Measurements from ENCODE around the gene P3H1.
A peak's percentile ranks its signal among the peaks of the same experiment; 100 is the strongest.

The P3H1 gene

GRCh38 chr1:42748461-42749410 lies 18.1 kb downstream of the P3H1 start:
- no peak for DNase-seq (ENCODE audit: low read depth in 1 of 2, low spot score in 1 of 2)
- TF ChIP-seq JUND (IDR thresholded peaks at IDR 0.05; ENCODE audit: low read depth): no peak
- in situ Hi-C loops (cut with HindIII; ENCODE audit: low pct_unique_long_range_greater_than_20kb, low sequenced_read_pairs): no loop called here

- TF ChIP-seq JUND (IDR thresholded peaks at IDR 0.05; ENCODE audit: low read depth): no peak
- in situ Hi-C loops (cut with HindIII; ENCODE audit: low pct_unique_long_range_greater_than_20kb, low sequenced_read_pairs): no loop called here
Measured at GRCh38 chr1:42748021-42748420, 18.8 kb downstream of the P3H1 start.

GRCh38 chr1:42747125-42747524 lies 19.7 kb downstream of the P3H1 start:
- no peak for TF ChIP-seq JUND (IDR thresholded peaks at IDR 0.05; ENCODE audit: low read depth)
- no peak for DNase-seq (ENCODE audit: low read depth in 1 of 2, low spot score in 1 of 2)
- in situ Hi-C loops (cut with HindIII; ENCODE audit: low pct_unique_long_range_greater_than_20kb, low sequenced_read_pairs): no loop called here

More at GRCh38 chr1:42748021-42748420, 18.8 kb downstream of the P3H1 start:
- DNase-seq (ENCODE audit: low read depth in 1 of 2, low spot score in 1 of 2): no peak

- TF ChIP-seq JUND (IDR thresholded peaks at IDR 0.05; ENCODE audit: low read depth): no peak
- in situ Hi-C loops (cut with HindIII; ENCODE audit: low pct_unique_long_range_greater_than_20kb, low sequenced_read_pairs): no loop called here
Measured at GRCh38 chr1:42746436-42747105, 20.3 kb downstream of the P3H1 start.

GRCh38 chr1:42745851-42746250 lies 21.0 kb downstream of the P3H1 start:
- DNase-seq (ENCODE audit: low read depth in 1 of 2, low spot score in 1 of 2): no peak
- in situ Hi-C loops (cut with HindIII; ENCODE audit: low pct_unique_long_range_greater_than_20kb, low sequenced_read_pairs): no loop called here
- no peak for TF ChIP-seq JUND (IDR thresholded peaks at IDR 0.05; ENCODE audit: low read depth)

More at GRCh38 chr1:42746436-42747105, 20.3 kb downstream of the P3H1 start:
- no peak for DNase-seq (ENCODE audit: low read depth in 1 of 2, low spot score in 1 of 2)

GRCh38 chr1:42744148-42744413 lies 22.7 kb downstream of the P3H1 start:
- no peak for DNase-seq (ENCODE audit: low read depth in 1 of 2, low spot score in 1 of 2)
- in situ Hi-C loops (cut with HindIII; ENCODE audit: low pct_unique_long_range_greater_than_20kb, low sequenced_read_pairs): no loop called here
- no peak for TF ChIP-seq JUND (IDR thresholded peaks at IDR 0.05; ENCODE audit: low read depth)

DNA sequence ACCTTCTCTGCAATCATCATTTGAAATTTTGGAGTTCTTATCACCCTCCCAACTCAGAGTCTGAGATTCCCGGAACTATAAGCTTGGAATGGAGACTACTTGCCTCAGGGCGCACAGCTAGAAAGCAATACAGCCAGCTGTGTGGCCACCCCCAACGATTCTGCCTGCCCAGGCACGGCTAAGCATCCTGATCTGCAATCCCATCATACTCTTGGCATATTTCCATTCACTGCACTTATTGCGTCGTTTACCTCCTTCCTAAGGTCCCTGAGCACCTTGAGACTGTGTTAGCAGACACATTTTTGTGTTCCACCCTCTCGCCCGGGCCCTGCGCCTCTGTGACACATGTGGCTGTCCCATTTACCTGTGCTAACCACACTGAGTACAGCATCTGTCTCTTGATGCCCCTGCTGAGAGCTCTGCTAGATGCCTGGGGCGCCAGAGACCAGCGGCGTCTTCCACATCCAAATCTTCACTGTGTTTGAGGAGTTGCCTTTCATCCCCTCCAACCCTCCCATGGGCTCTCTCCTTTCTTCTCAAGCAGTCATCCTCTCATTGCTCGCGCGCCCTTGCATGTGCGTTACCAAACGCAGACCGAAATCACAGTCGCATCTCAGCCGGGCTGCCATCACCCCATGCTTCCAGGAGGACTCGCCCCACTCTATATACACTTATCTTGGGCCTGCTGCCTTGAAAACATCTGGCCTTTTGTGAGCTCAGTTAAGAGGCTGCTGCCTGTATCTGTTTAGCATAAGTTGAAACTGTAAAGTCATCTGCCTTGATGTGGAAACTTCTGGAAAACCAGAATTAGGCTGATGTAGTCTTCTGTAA lies 23.3 kb downstream of the P3H1 start:
- peak in 1 of 2 experiments; percentile 40 for DNase-seq (ENCODE audit: low read depth in 1 of 2, low spot score in 1 of 2)
- TF ChIP-seq JUND (IDR thresholded peaks at IDR 0.05; ENCODE audit: low read depth): no peak
- in situ Hi-C loops (cut with HindIII; ENCODE audit: low pct_unique_long_range_greater_than_20kb, low sequenced_read_pairs): no loop called here

- no peak for TF ChIP-seq JUND (IDR thresholded peaks at IDR 0.05; ENCODE audit: low read depth)
- DNase-seq (ENCODE audit: low read depth in 1 of 2, low spot score in 1 of 2): no peak
- in situ Hi-C loops (cut with HindIII; ENCODE audit: low pct_unique_long_range_greater_than_20kb, low sequenced_read_pairs): no loop called here
Measured at GRCh38 chr1:42742617-42743316, 24.1 kb downstream of the P3H1 start.

- DNase-seq (ENCODE audit: low read depth in 1 of 2, low spot score in 1 of 2): no peak
- in situ Hi-C loops (cut with HindIII; ENCODE audit: low pct_unique_long_range_greater_than_20kb, low sequenced_read_pairs): no loop called here
- TF ChIP-seq JUND (IDR thresholded peaks at IDR 0.05; ENCODE audit: low read depth): no peak
Measured at GRCh38 chr1:42742141-42742540, 24.7 kb downstream of the P3H1 start.

- TF ChIP-seq JUND (IDR thresholded peaks at IDR 0.05; ENCODE audit: low read depth): no peak
- no peak for DNase-seq (ENCODE audit: low read depth in 1 of 2, low spot score in 1 of 2)
- in situ Hi-C loops (cut with HindIII; ENCODE audit: low pct_unique_long_range_greater_than_20kb, low sequenced_read_pairs): no loop called here
Measured at GRCh38 chr1:42741706-42742105, 25.1 kb downstream of the P3H1 start.

- no peak for DNase-seq (ENCODE audit: low read depth in 1 of 2, low spot score in 1 of 2)
- TF ChIP-seq JUND (IDR thresholded peaks at IDR 0.05; ENCODE audit: low read depth): no peak
- in situ Hi-C loops (cut with HindIII; ENCODE audit: low pct_unique_long_range_greater_than_20kb, low sequenced_read_pairs): no loop called here
Measured at GRCh38 chr1:42740851-42741580, 25.8 kb downstream of the P3H1 start.

Measured in T47D (cell line).